Chondrocyte (in vitro differentiated cells): ENCODE results near the gene KLHL4. TPM values are rescaled to one million over a fixed set of nuclear protein-coding genes. Genes with fewer than 3 reads are reported as not detected.

Source experiments
- DNase-seq: peaks from one replicate; pipeline ENCODE4 v3.0.0; 2021; ENCODE audit warnings: mixed read lengths, low spot score
- H3K27ac Mint-ChIP-seq: one replicate; pipeline ENCODE4 v1.8.0; 2021; ENCODE audit warnings: mild to moderate bottlenecking, moderate library complexity, mixed read lengths; ENCODE audit not compliant: unreplicated experiment
- H3K27me3 Mint-ChIP-seq: 2 replicates; pipeline ENCODE4 v1.8.0; 2021; ENCODE audit warnings: low read depth, mixed read lengths
- H3K36me3 Mint-ChIP-seq: 2 replicates; pipeline ENCODE4 v1.8.0; 2021; ENCODE audit warnings: low read depth, mixed read lengths
- H3K4me1 Mint-ChIP-seq: 2 replicates; pipeline ENCODE4 v1.8.0; 2021; ENCODE audit warnings: low read depth, mild to moderate bottlenecking, mixed read lengths
- H3K4me3 Mint-ChIP-seq: one replicate; pipeline ENCODE4 v1.8.0; 2021; ENCODE audit warnings: mild to moderate bottlenecking, moderate library complexity, mixed read lengths; ENCODE audit not compliant: unreplicated experiment
- H3K9me3 Mint-ChIP-seq: 2 replicates; pipeline ENCODE4 v1.8.0; 2021; ENCODE audit warnings: low read depth, mixed read lengths
- total RNA-seq: library from RNA; stranded (reverse); gene quantifications from 3 replicates; pipeline ENCODE4 v1.2.1, GENCODE V29; 2021
- TF ChIP-seq, protein P1 (sequence below): fragments of 200-600 bp; sonication (generic); IDR thresholded peaks from 2 replicates; pipeline ENCODE4 v1.5.0; 2021; ENCODE audit warnings: antibody characterized with exemption, mild to moderate bottlenecking, moderate library complexity

KLHL4 gene
- total RNA-seq, 1 donor from 2014 or later = 2.0 TPM

DNA sequence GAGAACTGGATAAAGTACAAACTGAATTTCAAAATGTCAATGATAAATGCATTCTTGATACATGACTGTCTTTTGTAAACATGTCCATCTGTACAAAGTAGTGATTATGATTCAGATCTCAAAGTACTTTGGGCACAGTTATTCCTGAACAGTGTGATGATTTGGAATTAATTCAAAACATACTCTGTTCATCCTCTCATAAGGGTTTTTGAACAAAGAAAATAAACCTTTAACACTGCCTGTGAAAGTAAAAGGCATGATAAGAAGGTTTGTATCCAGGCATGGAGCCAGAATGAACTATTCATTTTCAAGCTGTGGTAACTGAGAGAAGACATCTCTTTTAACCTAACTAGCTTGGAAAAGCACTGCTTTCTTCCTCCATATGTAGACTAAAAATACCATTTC lies 883 bp upstream of the KLHL4 start:
- no peaks in the 10 kb centered on the region for H3K36me3 Mint-ChIP-seq
- H3K4me3 Mint-ChIP-seq = no peak overlapping the region
- no peak for DNase-seq
- H3K4me1 Mint-ChIP-seq = peaks cover 30% of the 10 kb centered on the region
- TF ChIP-seq, protein P1, sequence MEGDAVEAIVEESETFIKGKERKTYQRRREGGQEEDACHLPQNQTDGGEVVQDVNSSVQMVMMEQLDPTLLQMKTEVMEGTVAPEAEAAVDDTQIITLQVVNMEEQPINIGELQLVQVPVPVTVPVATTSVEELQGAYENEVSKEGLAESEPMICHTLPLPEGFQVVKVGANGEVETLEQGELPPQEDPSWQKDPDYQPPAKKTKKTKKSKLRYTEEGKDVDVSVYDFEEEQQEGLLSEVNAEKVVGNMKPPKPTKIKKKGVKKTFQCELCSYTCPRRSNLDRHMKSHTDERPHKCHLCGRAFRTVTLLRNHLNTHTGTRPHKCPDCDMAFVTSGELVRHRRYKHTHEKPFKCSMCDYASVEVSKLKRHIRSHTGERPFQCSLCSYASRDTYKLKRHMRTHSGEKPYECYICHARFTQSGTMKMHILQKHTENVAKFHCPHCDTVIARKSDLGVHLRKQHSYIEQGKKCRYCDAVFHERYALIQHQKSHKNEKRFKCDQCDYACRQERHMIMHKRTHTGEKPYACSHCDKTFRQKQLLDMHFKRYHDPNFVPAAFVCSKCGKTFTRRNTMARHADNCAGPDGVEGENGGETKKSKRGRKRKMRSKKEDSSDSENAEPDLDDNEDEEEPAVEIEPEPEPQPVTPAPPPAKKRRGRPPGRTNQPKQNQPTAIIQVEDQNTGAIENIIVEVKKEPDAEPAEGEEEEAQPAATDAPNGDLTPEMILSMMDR = no peak
- H3K27ac Mint-ChIP-seq = no peak overlapping the region
- no peaks in the 10 kb centered on the region for H3K9me3 Mint-ChIP-seq
- H3K27me3 Mint-ChIP-seq = peaks cover 5% of the 10 kb centered on the region

- TF ChIP-seq, protein P1 = no peak
- Mint-ChIP-seq H3K4me1 (peaks cover 30% of the 10 kb centered on the region), H3K4me3 (peak overlapping the region; percentile 60), H3K9me3 (no peaks in the 10 kb centered on the region), H3K27me3 (peaks cover 5% of the 10 kb centered on the region), H3K27ac (peak overlapping the region; percentile 3), H3K36me3 (no peaks in the 10 kb centered on the region)
- no peak for DNase-seq
These were observed 902 bp downstream of the KLHL4 start for GRCh38 chrX:87518504-87518903.

GRCh38 chrX:87525771-87526229 lies 8.2 kb downstream of the KLHL4 start:
- no peaks in the 10 kb centered on the region for H3K9me3 Mint-ChIP-seq
- TF ChIP-seq, protein P1 = no peak
- no peak for DNase-seq
- H3K36me3 Mint-ChIP-seq = no peaks in the 10 kb centered on the region
- peaks cover 2% of the 10 kb centered on the region for H3K4me1 Mint-ChIP-seq
- H3K4me3 Mint-ChIP-seq = no peak overlapping the region
- peaks cover 1% of the 10 kb centered on the region for H3K27me3 Mint-ChIP-seq
- no peak overlapping the region for H3K27ac Mint-ChIP-seq

DNA sequence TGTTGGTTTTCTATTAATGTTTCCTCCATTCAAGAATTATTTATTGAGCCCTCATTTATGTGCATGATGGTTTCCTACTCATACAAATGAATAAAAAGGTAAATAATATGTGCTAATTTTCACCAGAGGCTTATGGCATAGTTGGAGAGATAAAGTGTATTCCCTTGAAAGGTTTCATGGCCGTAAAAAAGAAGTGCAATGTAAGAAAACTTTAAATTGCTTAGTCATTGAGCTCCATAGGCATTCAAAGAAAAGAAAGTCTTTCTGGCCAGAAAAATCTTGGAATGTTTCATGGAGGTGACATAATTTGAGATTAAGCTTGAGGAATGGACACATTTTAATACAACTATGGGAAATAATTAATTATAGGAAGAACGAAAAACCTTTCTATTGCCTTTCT lies 8.7 kb downstream of the KLHL4 start:
- Mint-ChIP-seq H3K27me3 (no peaks in the 10 kb centered on the region), H3K9me3 (no peaks in the 10 kb centered on the region), H3K27ac (no peak overlapping the region), H3K4me3 (no peak overlapping the region), H3K4me1 (peaks cover 2% of the 10 kb centered on the region), H3K36me3 (no peaks in the 10 kb centered on the region)
- DNase-seq = no peak
- TF ChIP-seq, protein P1 = no peak

DNA sequence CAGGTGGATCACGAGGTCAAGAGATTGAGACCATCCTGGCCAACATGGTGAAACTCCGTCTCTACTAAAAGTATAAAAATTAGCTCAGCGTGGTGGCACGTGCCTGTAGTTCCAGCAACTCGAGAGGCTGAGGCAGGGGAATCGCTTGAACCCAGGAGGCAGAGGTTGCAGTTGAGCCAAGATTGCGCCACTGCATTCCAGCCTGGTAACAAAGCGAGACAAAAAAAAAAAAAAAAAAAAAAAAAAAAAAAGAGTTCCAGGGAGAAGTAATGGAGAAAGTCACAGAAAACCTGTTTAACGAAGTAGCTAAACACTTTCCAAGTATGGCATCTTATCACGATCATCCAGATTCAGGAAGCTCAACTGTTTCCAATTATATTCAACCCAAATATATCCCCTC lies 10.9 kb downstream of the KLHL4 start:
- H3K9me3 Mint-ChIP-seq = peaks cover 2% of the 10 kb centered on the region
- H3K27me3 Mint-ChIP-seq = no peaks in the 10 kb centered on the region
- DNase-seq = no peak
- peaks cover 2% of the 10 kb centered on the region for H3K4me1 Mint-ChIP-seq
- no peak overlapping the region for H3K27ac Mint-ChIP-seq
- TF ChIP-seq, protein P1 = no peak
- no peaks in the 10 kb centered on the region for H3K36me3 Mint-ChIP-seq
- H3K4me3 Mint-ChIP-seq = no peak overlapping the region
